H1 (cell line): ENCODE measurements around the gene ATP11A. TPM values are rescaled to one million over a fixed set of nuclear protein-coding genes. Genes with fewer than 3 reads are reported as not detected.

Source experiments
- CHD7 ChIP-seq: fragments of 300-600 bp; sonication (generic); IDR thresholded peaks from 2 replicates; pipeline ENCODE4 v1.7.1; 2012; ENCODE audit warnings: low read length, moderate library complexity, mild to moderate bottlenecking, inconsistent platforms; ENCODE audit not compliant: insufficient replicate concordance
- E2F6 ChIP-seq: IDR thresholded peaks from 2 replicates; pipeline ENCODE4 v1.6.1; 2012; ENCODE audit warnings: inconsistent platforms
- EP300 ChIP-seq, 2 experiments: IDR thresholded peaks; 1 replicate in 1 of 2; 2 replicates in 1 of 2; pipeline ENCODE4 v1.6.1; 2011 to 2012; ENCODE audit warnings: low read depth in 2 of 2, low read length in 2 of 2, mild to moderate bottlenecking in 2 of 2, borderline replicate concordance in 1 of 2, inconsistent platforms in 1 of 2, moderate library complexity in 1 of 2
- KDM1A ChIP-seq: fragments of 200-600, 300-600 bp; sonication (generic); IDR thresholded peaks from 2 replicates; pipeline ENCODE4 v1.7.1; 2016; ENCODE audit warnings: mild to moderate bottlenecking, low read length, borderline replicate concordance
- POU5F1 ChIP-seq: IDR thresholded peaks from 2 replicates; pipeline ENCODE4 v1.6.1; 2011; ENCODE audit warnings: low read depth, mild to moderate bottlenecking, low read length, moderate library complexity
- polyA plus RNA-seq, 7 experiments: library from polyadenylated mRNA; depleted of rRNA in 3 of 7; stranded (reverse) in 5 of 7; unstranded in 2 of 7; fragments of >200 nt in 5 of 7; fragments of 200-250 nt in 2 of 7; gene quantifications; 1 replicate in 5 of 7; 2 replicates in 1 of 7; 4 replicates in 1 of 7; pipeline versions ENCODE4 v1.2.1 to v1.2.3, GENCODE V29; 2011 to 2013; ENCODE audit warnings: missing spikeins in 2 of 7, mixed read lengths in 2 of 7
- total RNA-seq: library from RNA; stranded (reverse); fragmentation: NEBNext Ultra II Directional; extraction: Animal tissue kit (Norgen Biotek cat#: 25700); gene quantifications from 2 replicates; pipeline ENCODE4 v1.2.1, GENCODE V29; 2021

ATP11A gene
- total and polyA plus RNA-seq, 2 of the 8 experiments (the other 6 are each of a cell fraction or from before 2014, with no cell fraction given) = 28.8 to 72.9 TPM

DNA sequence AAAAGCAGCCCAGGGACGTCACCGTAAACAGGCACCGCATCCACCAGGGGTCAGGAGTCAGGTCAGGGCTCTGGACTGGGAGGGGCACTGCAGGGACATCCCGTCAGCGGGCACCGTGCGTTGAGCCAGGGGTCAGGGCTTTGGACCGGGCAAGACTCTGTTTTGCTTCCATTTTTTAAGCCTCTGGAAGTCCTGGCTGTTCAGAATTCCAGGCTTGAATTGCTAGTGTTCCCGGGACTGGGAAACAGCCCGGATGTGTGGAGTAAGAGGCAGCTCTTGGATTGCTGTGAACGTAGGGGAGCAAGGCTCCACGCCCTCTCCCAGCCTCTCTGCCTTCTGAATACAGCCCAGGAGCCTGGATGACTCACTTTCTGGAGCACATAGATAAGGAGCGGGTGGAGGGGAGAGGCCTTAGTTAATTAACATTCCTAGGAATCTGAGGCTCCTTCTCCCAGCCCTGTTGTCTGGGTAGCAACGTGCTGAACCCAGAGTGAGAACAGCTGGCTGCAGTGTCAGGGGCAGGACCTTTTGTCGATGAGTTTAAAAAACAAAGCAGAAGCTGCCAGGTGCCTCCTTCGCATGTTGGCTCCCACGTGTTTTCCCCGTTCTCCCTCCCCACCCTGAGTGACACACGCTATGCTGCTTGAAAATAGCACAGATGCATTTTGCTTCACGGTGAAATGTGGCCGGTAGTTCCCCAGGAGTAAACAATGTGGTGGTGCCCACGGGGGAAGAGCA lies 21.9 kb downstream of the ATP11A start (continued):
- TF ChIP-seq CHD7 (no peak), EP300 (IDR thresholded peaks at IDR 0.05; ENCODE audit: borderline replicate concordance in 1 of 2, low read depth in 2 of 2, low read length in 2 of 2) (no peak), KDM1A (peak; percentile 26; the same call in 1 of the 2 replicates), E2F6 (peak; percentile 86), POU5F1 (no peak)
